Adrenal gland (tissue), 12 donors: ENCODE measurements around the gene RCN2. TPM values are rescaled to one million over a fixed set of nuclear protein-coding genes. Genes with fewer than 3 reads are reported as not detected.
A peak's percentile ranks its signal among the peaks of the same experiment; 100 is the strongest.

ENCODE experiments used
- DNase-seq, 7 donors: peaks; one replicate each; pipeline ENCODE4 v3.0.0-alpha.2; 2019 to 2020
- H3K27ac ChIP-seq, 5 donors: fragments of 200-600 bp; sonication (generic) in 4 of 5; 1 replicate in 3 of 5; 2 replicates in 2 of 5; pipeline versions ENCODE4 v1.5.1 to v1.8.0; 2016 to 2020; ENCODE audit warnings: mild to moderate bottlenecking in 1 of 5
- H3K27me3 ChIP-seq: fragments of 200-600 bp; 2 replicates; pipeline ENCODE4 v1.8.0; 2021
- H3K36me3 ChIP-seq, 2 donors: fragments of 200-600 bp; replicated peaks in 1 of 2; 1 replicate in 1 of 2; 2 replicates in 1 of 2; pipeline versions ENCODE4 v1.5.1 to v1.8.0; 2018 to 2022
- H3K4me1 ChIP-seq, 2 donors: fragments of 200-600 bp; replicated peaks in 1 of 2; 1 replicate in 1 of 2; 2 replicates in 1 of 2; pipeline versions ENCODE4 v1.5.1 to v1.8.0; 2018 to 2021
- H3K4me3 ChIP-seq, 4 donors: fragments of 200-600 bp; sonication (generic) in 3 of 4; one replicate each; pipeline ENCODE4 v1.5.1; 2016 to 2018
- H3K9me3 ChIP-seq, 3 donors: fragments of 200-600 bp; sonication (generic) in 1 of 3; replicated peaks in 1 of 3; 1 replicate in 2 of 3; 2 replicates in 1 of 3; pipeline versions ENCODE4 v1.5.1 to v1.8.0; 2016 to 2021
- POLR2A ChIP-seq, 2 donors: fragments of 450-650 bp; IDR thresholded peaks; one replicate each; pipeline ENCODE4 v1.6.1; 2017; ENCODE audit warnings: antibody characterized with exemption in 2 of 2, mild to moderate bottlenecking in 2 of 2, moderate library complexity in 1 of 2
- WGBS, 4 donors: extraction: QIAGEN DNeasy Blood & Tissue Kit in 2 of 4; methylation state at CpG; one replicate each; pipeline versions ENCODE4 v1.1.5 to v1.1.7; 2013 to 2017; 5-methylcytosine and 5-hydroxymethylcytosine counted together
- intact Hi-C, 2 donors: fragments of 100-400 bp; cut with DNase I; formaldehyde crosslinking; loops; one replicate each; pipeline versions ENCODE4 v1.14.1 to v1.15.0; 2022 to 2023
- polyA plus RNA-seq, 3 donors: library from polyadenylated mRNA; stranded (reverse); fragments of 200-250 nt in 2 of 3; fragments of 350-450 nt in 1 of 3; fragmentation: Illumina TruSeq in 1 of 3; extraction: RNeasy Lipid Tissue Mini Kit (QIAGEN cat#74804) in 1 of 3; gene quantifications; one replicate each; pipeline ENCODE4 v1.2.3, GENCODE V29; 2013 to 2014
- total RNA-seq, 9 donors: library from RNA; depleted of rRNA in 4 of 9; stranded (reverse); fragments of >200 nt in 4 of 9; fragments of 120-200 nt in 1 of 9; fragmentation: NEBNext Ultra II Directional in 1 of 9; extraction: Animal tissue kit (Norgen Biotek cat#: 25700) in 1 of 9; gene quantifications; one replicate each; pipeline versions ENCODE4 v1.1.0 to v1.2.4, GENCODE V29; 2013 to 2023
- TF ChIP-seq, protein P1 (sequence below), 6 experiments: fragments of 450-650 bp in 4 of 6; fragments of 200-600 bp in 2 of 6; sonication (generic) in 1 of 6; IDR thresholded peaks; 1 replicate in 5 of 6; 2 replicates in 1 of 6; pipeline versions ENCODE4 v1.5.1 to v1.8.0; 2016 to 2021; ENCODE audit warnings: antibody characterized with exemption in 6 of 6, mild to moderate bottlenecking in 2 of 6, moderate library complexity in 1 of 6
- donor health status: healthy with polysubstance abuse.
- donor health status: Bipolar disorder and iron deficiency.
- donor health status: DM: yes; HTN: yes; CAD: no.
- donor health status: DM: no; HTN: no; CAD: no.
- donor health status: DM: no; HTN: no; CAD: no.
- donor health status: DM: yes; HTN: yes; CAD: no.

RCN2 gene
- total and polyA plus RNA-seq, 12 donors: 9.7 to 58.6 (median 30.5) TPM

DNA sequence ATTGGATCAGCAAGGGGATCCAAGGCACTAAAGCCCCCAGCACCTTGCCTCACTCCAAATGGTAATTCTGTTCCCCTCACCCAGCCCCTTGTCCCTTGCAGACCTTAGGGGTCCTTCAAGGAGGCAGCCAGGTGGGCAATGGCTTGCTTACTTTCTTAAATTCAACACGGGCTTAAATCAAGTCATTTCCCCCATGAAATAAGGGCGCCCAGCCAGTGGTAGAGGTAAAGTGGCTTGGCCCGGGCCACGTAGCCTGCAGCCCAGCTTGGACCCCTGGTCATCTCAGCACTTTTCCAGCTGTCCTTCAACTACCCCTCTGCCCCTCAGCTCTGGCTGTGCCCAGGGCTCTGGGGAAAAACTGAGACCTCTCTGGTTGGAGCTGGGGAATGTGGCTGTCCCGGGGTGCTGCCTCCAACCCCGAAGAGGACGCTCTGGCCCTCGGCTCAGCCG lies 64.6 kb downstream of the RCN2 start:
- Histone ChIP-seq H3K4me3 (peak overlapping the region in 1 of 4 donors; percentile 29), H3K9me3 (no peaks in the 10 kb centered on the region), H3K27ac (peak overlapping the region in 1 of 5 donors; percentile 68), H3K4me1 (peaks cover 0 to 3% of the 10 kb centered on the region in 2 donors), H3K36me3 (no peaks in the 10 kb centered on the region), H3K27me3 (no peaks in the 10 kb centered on the region)
- no peak for TF ChIP-seq POLR2A (IDR thresholded peaks at IDR 0.05)
- TF ChIP-seq, protein P1, sequence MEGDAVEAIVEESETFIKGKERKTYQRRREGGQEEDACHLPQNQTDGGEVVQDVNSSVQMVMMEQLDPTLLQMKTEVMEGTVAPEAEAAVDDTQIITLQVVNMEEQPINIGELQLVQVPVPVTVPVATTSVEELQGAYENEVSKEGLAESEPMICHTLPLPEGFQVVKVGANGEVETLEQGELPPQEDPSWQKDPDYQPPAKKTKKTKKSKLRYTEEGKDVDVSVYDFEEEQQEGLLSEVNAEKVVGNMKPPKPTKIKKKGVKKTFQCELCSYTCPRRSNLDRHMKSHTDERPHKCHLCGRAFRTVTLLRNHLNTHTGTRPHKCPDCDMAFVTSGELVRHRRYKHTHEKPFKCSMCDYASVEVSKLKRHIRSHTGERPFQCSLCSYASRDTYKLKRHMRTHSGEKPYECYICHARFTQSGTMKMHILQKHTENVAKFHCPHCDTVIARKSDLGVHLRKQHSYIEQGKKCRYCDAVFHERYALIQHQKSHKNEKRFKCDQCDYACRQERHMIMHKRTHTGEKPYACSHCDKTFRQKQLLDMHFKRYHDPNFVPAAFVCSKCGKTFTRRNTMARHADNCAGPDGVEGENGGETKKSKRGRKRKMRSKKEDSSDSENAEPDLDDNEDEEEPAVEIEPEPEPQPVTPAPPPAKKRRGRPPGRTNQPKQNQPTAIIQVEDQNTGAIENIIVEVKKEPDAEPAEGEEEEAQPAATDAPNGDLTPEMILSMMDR (IDR thresholded peaks at IDR 0.05): no peak
- intact Hi-C loops: no loop called here
- no peak for DNase-seq
- WGBS, 4 donors: 41 to 89% (median 59%) methylated on average over 1 to 9 of the region's 9 CpGs

GRCh38 chr15:76996526-76997401 lies 65.2 kb downstream of the RCN2 start:
- Histone ChIP-seq H3K9me3 (no peaks in the 10 kb centered on the region), H3K4me1 (peaks cover 0 to 3% of the 10 kb centered on the region in 2 donors), H3K27me3 (no peaks in the 10 kb centered on the region), H3K27ac (no peak overlapping the region), H3K36me3 (no peaks in the 10 kb centered on the region), H3K4me3 (peak overlapping the region in 1 of 4 donors; percentile 29)
- no peak for DNase-seq
- intact Hi-C loops: no loop called here
- TF ChIP-seq POLR2A (IDR thresholded peaks at IDR 0.05): no peak
- TF ChIP-seq, protein P1 (IDR thresholded peaks at IDR 0.05): no peak
- 67 to 86% (median 70%) methylated on average over 4 to 14 of the region's 14 CpGs for WGBS, 4 donors

- no peaks in the 10 kb centered on the region for H3K27me3 ChIP-seq
- no peak overlapping the region for H3K4me3 ChIP-seq
- no peak for DNase-seq
- no peak for TF ChIP-seq POLR2A (IDR thresholded peaks at IDR 0.05)
- TF ChIP-seq, protein P1 (IDR thresholded peaks at IDR 0.05): no peak
- no peaks in the 10 kb centered on the region for H3K36me3 ChIP-seq
- H3K27ac ChIP-seq: no peak overlapping the region
- H3K4me1 ChIP-seq: peaks cover 0 to 3% of the 10 kb centered on the region in 2 donors
- 72 to 81% (median 75%) methylated on average over 7 to 8 of the region's 8 CpGs for WGBS, 4 donors
- intact Hi-C loops: no loop called here
- H3K9me3 ChIP-seq: no peaks in the 10 kb centered on the region
Measured at GRCh38 chr15:76998663-76999285, 67.2 kb downstream of the RCN2 start.

- no peak for DNase-seq
- WGBS, 4 donors: 75 to 93% (median 83%) methylated on average over 2 of the region's 2 CpGs; no CpG with 5 or more reads in 1 of the 4 donors
Measured at GRCh38 chr15:76999996-77000395, 68.4 kb downstream of the RCN2 start.

More at GRCh38 chr15:76999996-77000395, 68.4 kb downstream of the RCN2 start:
- Histone ChIP-seq H3K4me3 (no peak overlapping the region), H3K27me3 (no peaks in the 10 kb centered on the region), H3K36me3 (no peaks in the 10 kb centered on the region), H3K27ac (no peak overlapping the region), H3K9me3 (no peaks in the 10 kb centered on the region), H3K4me1 (peaks cover 0 to 3% of the 10 kb centered on the region in 2 donors)
- TF ChIP-seq, protein P1 (IDR thresholded peaks at IDR 0.05): no peak
- TF ChIP-seq POLR2A (IDR thresholded peaks at IDR 0.05): no peak
- intact Hi-C loops: no loop called here
